K562 (cell line): ENCODE results near the gene RBPJL. TPM values are rescaled to one million over a fixed set of nuclear protein-coding genes. Genes with fewer than 3 reads are reported as not detected.

Source experiments
- ATAC-seq: fragments of 200-7000 bp; cut with Tn5 transposase; 3 replicates; pipeline ENCODE4 v1.9.1; 2020; ENCODE audit warnings: moderate library complexity
- BruUV-seq: library from RNA; stranded (reverse); fragments of 400-500 nt; replicated peaks from 2 replicates; lab custom pipeline; 2021; lab: Mats Ljungman, UMichigan
- CTCF ChIA-PET: fragments of 300-600 bp; formaldehyde crosslinking; extraction: SDS; loops from one replicate; lab custom pipeline; 2021; ENCODE audit warnings: low intra/inter-chr PET ratio; lab: Yijun Ruan, JAX
- POLR2A ChIA-PET: fragments of 300-600, 350-650 bp; sonication (Branson Sonifier 250); formaldehyde crosslinking; extraction: SDS; loops from one replicate; lab custom pipeline; 2021; ENCODE audit warnings: antibody characterized with exemption, inconsistent platforms; lab: Yijun Ruan, JAX
- DNase-seq, 4 experiments: peaks; one replicate each; pipeline versions ENCODE4 v3.0.0 to v3.0.0-alpha.2; 2011 to 2018; ENCODE audit warnings: low spot score in 3 of 4, mixed read lengths in 3 of 4; ENCODE audit errors: extremely low read depth in 1 of 4
- FAIRE-seq: peaks from 2 replicates; lab custom pipeline; 2011; peaks lifted over from hg19 to GRCh38; lab: Jason Lieb, UNC
- H2AFZ ChIP-seq: 2 replicates; pipeline ENCODE4 v1.6.0; 2011; ENCODE audit warnings: low read depth, low read length, control low read depth, inconsistent platforms
- H3K27ac ChIP-seq: fragments of 200-600 bp; 3 replicates; pipeline ENCODE4 v1.8.0; 2011; ENCODE audit warnings: low read depth, mild to moderate bottlenecking, control low read depth, inconsistent platforms, low read length, moderate library complexity, mixed read lengths; ENCODE audit errors: extremely low read depth
- H3K27me3 ChIP-seq, 2 experiments: fragments of 300-600 bp in 1 of 2; 2 replicates in 1 of 2; 3 replicates in 1 of 2; pipeline versions ENCODE4 v1.6.0 to v1.8.0; 2011; ENCODE audit warnings: inconsistent platforms in 2 of 2, low read length in 2 of 2, mild to moderate bottlenecking in 1 of 2, mixed read lengths in 1 of 2, moderate library complexity in 1 of 2; ENCODE audit not compliant: control insufficient read depth in 2 of 2, insufficient read depth in 2 of 2
- H3K36me3 ChIP-seq: fragments of 300-600 bp; 3 replicates; pipeline ENCODE4 v1.8.0; 2011; ENCODE audit warnings: mild to moderate bottlenecking, low read length, inconsistent platforms; ENCODE audit not compliant: control insufficient read depth, insufficient read depth
- H3K4me1 ChIP-seq, 2 experiments: fragments of 200-600 bp in 1 of 2; replicated peaks in 1 of 2; 2 replicates in 1 of 2; 3 replicates in 1 of 2; pipeline versions ENCODE4 v1.5.1 to v1.8.0; 2011; ENCODE audit warnings: inconsistent platforms in 2 of 2, low read length in 2 of 2, mild to moderate bottlenecking in 1 of 2, mixed read lengths in 1 of 2, moderate library complexity in 1 of 2; ENCODE audit not compliant: control insufficient read depth in 2 of 2, insufficient read depth in 2 of 2
- H3K4me2 ChIP-seq: 2 replicates; pipeline ENCODE4 v1.6.1; 2011; ENCODE audit warnings: low read length, control low read depth, inconsistent platforms, mixed read lengths; ENCODE audit not compliant: insufficient read depth
- H3K4me3 ChIP-seq: fragments of 200-600 bp; sonication (generic), shearing (Covaris generic); 2 replicates; pipeline ENCODE4 v1.5.1; 2016; ENCODE audit warnings: control low read depth, inconsistent platforms
- H3K79me2 ChIP-seq: fragments of 200-600 bp; 3 replicates; pipeline ENCODE4 v1.8.0; 2011; ENCODE audit warnings: low read length, inconsistent platforms; ENCODE audit not compliant: control insufficient read depth, insufficient read depth
- H3K9ac ChIP-seq, 2 experiments: 2 replicates each; pipeline versions ENCODE4 v1.6.0 to v1.6.1; 2011; ENCODE audit warnings: low read depth in 2 of 2, low read length in 2 of 2, control low read depth in 1 of 2, inconsistent platforms in 1 of 2, mild to moderate bottlenecking in 1 of 2, mixed read lengths in 1 of 2; ENCODE audit not compliant: insufficient read depth in 1 of 2
- H3K9me1 ChIP-seq: one replicate; pipeline ENCODE4 v1.6.0; 2011; ENCODE audit warnings: inconsistent platforms, mild to moderate bottlenecking, low read length, moderate library complexity; ENCODE audit not compliant: control insufficient read depth, insufficient read depth
- H3K9me3 ChIP-seq: replicated peaks from 2 replicates; pipeline ENCODE4 v1.5.1; 2011; ENCODE audit warnings: low read depth, low read length, inconsistent platforms; ENCODE audit not compliant: control insufficient read depth, insufficient read depth
- H4K20me1 ChIP-seq: replicated peaks from 2 replicates; pipeline ENCODE4 v1.6.1; 2011; ENCODE audit warnings: low read length, inconsistent platforms, mixed read lengths; ENCODE audit not compliant: control insufficient read depth, insufficient read depth
- BDP1 ChIP-seq: IDR thresholded peaks from 3 replicates; pipeline ENCODE4 v1.6.1; 2011; ENCODE audit not compliant: insufficient read length, insufficient read depth
- CREM ChIP-seq: IDR thresholded peaks from 2 replicates; pipeline ENCODE4 v1.6.1; 2014; ENCODE audit warnings: antibody characterized with exemption, low read depth
- HNRNPH1 ChIP-seq: fragments of 200-400 bp; formaldehyde crosslinking; optimal IDR thresholded peaks from 2 replicates; pipeline ENCODE3; 2017; ENCODE audit warnings: low read depth, mild to moderate bottlenecking, low read length, moderate library complexity
- NEUROD1 ChIP-seq: fragments of 150-350 bp; IDR thresholded peaks from 2 replicates; pipeline ENCODE4 v1.6.1; 2014; ENCODE audit warnings: borderline replicate concordance, low read length, low read depth; ENCODE audit not compliant: partially characterized antibody
- ZBTB7A ChIP-seq: IDR thresholded peaks from 2 replicates; pipeline ENCODE4 v1.6.1; 2011; ENCODE audit warnings: low read depth, mild to moderate bottlenecking, low read length, moderate library complexity, borderline replicate concordance; ENCODE audit not compliant: control insufficient read depth
- ZC3H8 ChIP-seq: fragments of 450-650 bp; IDR thresholded peaks from 2 replicates; pipeline ENCODE4 v1.6.1; 2017
- ZNF318 ChIP-seq, 2 experiments: fragments of 450-650 bp; IDR thresholded peaks; 2 replicates each; pipeline ENCODE4 v1.6.1; 2016; ENCODE audit warnings: mild to moderate bottlenecking in 2 of 2, borderline replicate concordance in 1 of 2, low read depth in 1 of 2, moderate library complexity in 1 of 2
- ZNF766 ChIP-seq: fragments of 200-800 bp; sonication (Bioruptor generic); conservative IDR thresholded peaks from 2 replicates; pipeline ENCODE4 v1.6.1; 2016; ENCODE audit warnings: missing genetic modification characterization, missing compliant biosample characterization
- WGBS: fragments of 100-300 bp; shearing (Covaris generic); methylation state at CpG from one replicate; pipeline ENCODE4 v1.1.6; 2016; ENCODE audit warnings: low coverage, mixed read lengths; ENCODE audit not compliant: insufficient coverage; ENCODE audit errors: missing lambda C conversion rate; 5-methylcytosine and 5-hydroxymethylcytosine counted together
- in situ Hi-C: fragments of 300-500 bp; cut with MboI; formaldehyde crosslinking; loops from 4 replicates; pipeline ENCODE4 v1.15.0; 2018; ENCODE audit warnings: inconsistent platforms, mixed read lengths
- intact Hi-C: fragments of 100-400 bp; cut with micrococcal nuclease; formaldehyde crosslinking; loops from 2 replicates; pipeline ENCODE4 v1.14.2; 2022
- polyA plus RNA-seq, 8 experiments: library from polyadenylated mRNA; depleted of rRNA in 4 of 8; stranded (reverse) in 5 of 8; unstranded in 3 of 8; fragments of >200 nt; fragmentation: Nextera tagmentation in 2 of 8; fragmentation: Illumina TruSeq in 1 of 8; extraction: Ambion mirVana in 2 of 8; extraction: Trizol in 1 of 8; gene quantifications; 2 replicates each; pipeline versions ENCODE4 v1.2.1 to v1.2.3, GENCODE V29; 2011 to 2014; ENCODE audit warnings: inconsistent platforms in 1 of 8, missing spikeins in 1 of 8
- total RNA-seq, 7 experiments: library from RNA; depleted of rRNA in 6 of 7; stranded (reverse); fragments of >200 nt in 6 of 7; fragmentation: Illumina TruSeq in 2 of 7; extraction: Trizol in 2 of 7; gene quantifications; 2 replicates each; pipeline versions ENCODE4 v1.2.1 to v1.2.3, GENCODE V29; 2011 to 2021; ENCODE audit warnings: low replicate concordance in 1 of 7
- TF ChIP-seq, protein P1 (sequence below), 2 experiments: fragments of 150-350 bp in 1 of 2; IDR thresholded peaks; 2 replicates each; pipeline ENCODE4 v1.6.1; 2012 to 2016; ENCODE audit warnings: low read depth in 2 of 2, low read length in 2 of 2, mild to moderate bottlenecking in 1 of 2, moderate library complexity in 1 of 2

Gene RBPJL
- total and polyA plus RNA-seq, 9 of the 15 experiments (the other 6 are each of a cell fraction or from before 2014, with no cell fraction given): not detected

DNA sequence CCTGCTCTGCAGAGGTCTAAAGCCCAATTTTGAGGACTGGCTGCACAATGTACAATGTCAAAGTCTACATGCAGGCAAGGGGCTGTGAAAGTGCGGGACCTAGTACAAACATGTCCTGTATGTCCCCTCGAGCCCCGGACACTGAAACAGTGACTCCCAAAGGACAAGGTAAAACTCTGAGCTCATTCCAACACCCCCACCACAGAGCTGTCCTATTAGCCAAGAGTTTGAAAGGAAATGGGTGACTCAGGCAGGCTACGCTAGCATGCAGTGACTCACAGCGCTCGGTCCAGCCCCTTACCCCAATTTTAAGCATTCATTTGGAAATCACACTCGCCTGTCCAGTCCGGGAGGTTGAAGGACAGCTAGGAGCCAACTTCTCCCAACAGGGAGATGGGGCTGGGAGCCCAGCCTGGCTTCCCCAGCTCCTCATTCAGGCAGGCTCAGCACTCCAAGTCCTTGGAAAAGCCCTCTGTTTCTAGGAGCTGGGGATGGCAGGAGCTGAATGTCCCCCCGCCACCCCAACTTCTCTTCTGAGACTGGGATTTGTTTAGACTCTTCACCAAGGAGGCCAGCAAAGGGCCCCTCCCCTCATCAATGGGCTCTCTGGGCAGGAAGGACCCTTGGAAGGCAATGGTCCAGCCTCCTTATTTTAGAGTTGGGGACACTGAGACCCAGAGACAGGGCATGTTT, 37.7 kb downstream of the RBPJL start:
- WGBS: 21% methylated on average over 9 of the region's 9 CpGs
- no peaks in the 10 kb centered on the region for H3K9me1 ChIP-seq
- H3K27me3 ChIP-seq: no peaks in the 10 kb centered on the region
- ATAC-seq: peak; percentile 63
- H3K4me1 ChIP-seq: peaks cover 55 to 70% of the 10 kb centered on the region in 2 experiments
- in situ Hi-C loops (no loop called here), intact Hi-C loops (no loop called here)
- H3K4me2 ChIP-seq: peak overlapping the region; percentile 50
- H3K36me3 ChIP-seq: peaks cover 9% of the 10 kb centered on the region; the same call in 2 of the 3 replicates
- ChIA-PET CTCF (no interaction called here), POLR2A (interaction anchor here (0.6 to 1.9 kb wide), 10 partner anchors 9 to 424 kb away, joined by 3 to 7 read pairs (median 3); no protein-coding TSS in a partner anchor)
- H3K79me2 ChIP-seq: peaks cover 15% of the 10 kb centered on the region; the same call in 2 of the 3 replicates
- no peak overlapping the region; the same call in 1 of the 2 replicates for H2AFZ ChIP-seq
- H4K20me1 ChIP-seq: peaks cover 7% of the 10 kb centered on the region; the same call in 1 of the 2 replicates
- FAIRE-seq: peak; percentile 87
- DNase-seq: peak in 3 of 4 experiments; percentile 35 to 80 (median 68)
- BruUV-seq: no TSS peak
- H3K27ac ChIP-seq: peak overlapping the region; percentile 86
- no peak overlapping the region for H3K4me3 ChIP-seq
- peak overlapping the region; percentile 46 to 52; a peak in 3 of 4 replicates for H3K9ac ChIP-seq
- H3K9me3 ChIP-seq: no peaks in the 10 kb centered on the region
- TF ChIP-seq CREM (peak; percentile 50; the same call in 1 of the 2 replicates), ZBTB7A (peak; percentile 82), HNRNPH1 (no peak), NEUROD1 (peak; percentile 68), ZC3H8 (no peak), BDP1 (no peak), ZNF766 (CRISPR knock-in tag) (no peak), ZNF318 (IDR thresholded peaks at IDR 0.05; ENCODE audit: borderline replicate concordance in 1 of 2, low read depth in 1 of 2) (no peak)
- TF ChIP-seq, protein P1, sequence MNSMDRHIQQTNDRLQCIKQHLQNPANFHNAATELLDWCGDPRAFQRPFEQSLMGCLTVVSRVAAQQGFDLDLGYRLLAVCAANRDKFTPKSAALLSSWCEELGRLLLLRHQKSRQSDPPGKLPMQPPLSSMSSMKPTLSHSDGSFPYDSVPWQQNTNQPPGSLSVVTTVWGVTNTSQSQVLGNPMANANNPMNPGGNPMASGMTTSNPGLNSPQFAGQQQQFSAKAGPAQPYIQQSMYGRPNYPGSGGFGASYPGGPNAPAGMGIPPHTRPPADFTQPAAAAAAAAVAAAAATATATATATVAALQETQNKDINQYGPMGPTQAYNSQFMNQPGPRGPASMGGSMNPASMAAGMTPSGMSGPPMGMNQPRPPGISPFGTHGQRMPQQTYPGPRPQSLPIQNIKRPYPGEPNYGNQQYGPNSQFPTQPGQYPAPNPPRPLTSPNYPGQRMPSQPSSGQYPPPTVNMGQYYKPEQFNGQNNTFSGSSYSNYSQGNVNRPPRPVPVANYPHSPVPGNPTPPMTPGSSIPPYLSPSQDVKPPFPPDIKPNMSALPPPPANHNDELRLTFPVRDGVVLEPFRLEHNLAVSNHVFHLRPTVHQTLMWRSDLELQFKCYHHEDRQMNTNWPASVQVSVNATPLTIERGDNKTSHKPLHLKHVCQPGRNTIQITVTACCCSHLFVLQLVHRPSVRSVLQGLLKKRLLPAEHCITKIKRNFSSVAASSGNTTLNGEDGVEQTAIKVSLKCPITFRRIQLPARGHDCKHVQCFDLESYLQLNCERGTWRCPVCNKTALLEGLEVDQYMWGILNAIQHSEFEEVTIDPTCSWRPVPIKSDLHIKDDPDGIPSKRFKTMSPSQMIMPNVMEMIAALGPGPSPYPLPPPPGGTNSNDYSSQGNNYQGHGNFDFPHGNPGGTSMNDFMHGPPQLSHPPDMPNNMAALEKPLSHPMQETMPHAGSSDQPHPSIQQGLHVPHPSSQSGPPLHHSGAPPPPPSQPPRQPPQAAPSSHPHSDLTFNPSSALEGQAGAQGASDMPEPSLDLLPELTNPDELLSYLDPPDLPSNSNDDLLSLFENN (IDR thresholded peaks at IDR 0.05; ENCODE audit: low read depth in 2 of 2, low read length in 2 of 2): no peak
